ENCODE measurements around the gene OLFM4. TPM values are rescaled to one million over a fixed set of nuclear protein-coding genes. Genes with fewer than 3 reads are reported as not detected.

Gene OLFM4
- total and polyA plus RNA-seq, 11 donors = 0.09 to 2.2 (median 0.42) TPM; not detected in 2

DNA sequence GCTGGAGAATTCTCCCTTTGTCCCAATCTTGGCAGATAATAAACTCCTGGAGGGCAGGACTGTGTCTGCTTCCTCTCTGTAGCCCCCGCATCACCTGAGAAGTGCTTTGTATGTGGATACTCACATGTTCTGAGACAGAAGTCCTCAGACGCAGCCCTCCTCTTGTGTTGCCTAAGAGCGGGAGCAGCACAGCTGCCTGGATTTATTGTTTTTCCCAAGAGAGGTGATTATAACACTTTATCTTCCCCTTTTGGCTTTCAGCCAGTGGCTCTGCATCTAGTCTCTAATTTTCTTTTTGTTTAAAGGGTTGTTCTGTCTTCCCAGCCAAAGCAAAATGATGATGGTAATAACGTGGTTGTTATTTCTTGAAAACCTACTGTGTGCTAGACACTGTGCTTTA, 36.1 kb downstream of the OLFM4 start:
- intact Hi-C loops (cut with DNase I) = no loop called here
- H3K36me3 ChIP-seq = no peaks in the 10 kb centered on the region
- ATAC-seq = peak in 3 of 4 donors; percentile 36 to 66 (median 53)
- H3K27ac ChIP-seq = no peak overlapping the region
- no peak overlapping the region for H3K4me3 ChIP-seq
- 24 to 44% (median 28%) methylated on average over 4 of the region's 4 CpGs for WGBS, 4 donors
- peak in 3 of 5 donors; percentile 20 to 43 (median 22) for DNase-seq
- peaks cover 0 to 15% (median 0%) of the 10 kb centered on the region in 9 donors for H3K27me3 ChIP-seq
- H3K4me1 ChIP-seq = no peaks in the 10 kb centered on the region
- TF ChIP-seq, protein P1, sequence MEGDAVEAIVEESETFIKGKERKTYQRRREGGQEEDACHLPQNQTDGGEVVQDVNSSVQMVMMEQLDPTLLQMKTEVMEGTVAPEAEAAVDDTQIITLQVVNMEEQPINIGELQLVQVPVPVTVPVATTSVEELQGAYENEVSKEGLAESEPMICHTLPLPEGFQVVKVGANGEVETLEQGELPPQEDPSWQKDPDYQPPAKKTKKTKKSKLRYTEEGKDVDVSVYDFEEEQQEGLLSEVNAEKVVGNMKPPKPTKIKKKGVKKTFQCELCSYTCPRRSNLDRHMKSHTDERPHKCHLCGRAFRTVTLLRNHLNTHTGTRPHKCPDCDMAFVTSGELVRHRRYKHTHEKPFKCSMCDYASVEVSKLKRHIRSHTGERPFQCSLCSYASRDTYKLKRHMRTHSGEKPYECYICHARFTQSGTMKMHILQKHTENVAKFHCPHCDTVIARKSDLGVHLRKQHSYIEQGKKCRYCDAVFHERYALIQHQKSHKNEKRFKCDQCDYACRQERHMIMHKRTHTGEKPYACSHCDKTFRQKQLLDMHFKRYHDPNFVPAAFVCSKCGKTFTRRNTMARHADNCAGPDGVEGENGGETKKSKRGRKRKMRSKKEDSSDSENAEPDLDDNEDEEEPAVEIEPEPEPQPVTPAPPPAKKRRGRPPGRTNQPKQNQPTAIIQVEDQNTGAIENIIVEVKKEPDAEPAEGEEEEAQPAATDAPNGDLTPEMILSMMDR (IDR thresholded peaks at IDR 0.05) = no peak
- TF ChIP-seq POLR2A (IDR thresholded peaks at IDR 0.05) = no peak
- no peaks in the 10 kb centered on the region for H3K9me3 ChIP-seq

GRCh38 chr13:53066411-53066810, 37.8 kb downstream of the OLFM4 start:
- H3K4me1 ChIP-seq = no peaks in the 10 kb centered on the region
- peaks cover 0 to 10% (median 0%) of the 10 kb centered on the region in 9 donors for H3K27me3 ChIP-seq
- intact Hi-C loops (cut with DNase I) = no loop called here
- H3K36me3 ChIP-seq = no peaks in the 10 kb centered on the region
- no peak overlapping the region for H3K4me3 ChIP-seq
- no peak overlapping the region for H3K27ac ChIP-seq
- H3K9me3 ChIP-seq = no peaks in the 10 kb centered on the region
- TF ChIP-seq, protein P1 (IDR thresholded peaks at IDR 0.05) = no peak
- TF ChIP-seq POLR2A (IDR thresholded peaks at IDR 0.05) = no peak
- 83 to 89% (median 85%) methylated on average over 2 of the region's 2 CpGs for WGBS, 4 donors
- ATAC-seq = no peak
- DNase-seq = no peak

DNA sequence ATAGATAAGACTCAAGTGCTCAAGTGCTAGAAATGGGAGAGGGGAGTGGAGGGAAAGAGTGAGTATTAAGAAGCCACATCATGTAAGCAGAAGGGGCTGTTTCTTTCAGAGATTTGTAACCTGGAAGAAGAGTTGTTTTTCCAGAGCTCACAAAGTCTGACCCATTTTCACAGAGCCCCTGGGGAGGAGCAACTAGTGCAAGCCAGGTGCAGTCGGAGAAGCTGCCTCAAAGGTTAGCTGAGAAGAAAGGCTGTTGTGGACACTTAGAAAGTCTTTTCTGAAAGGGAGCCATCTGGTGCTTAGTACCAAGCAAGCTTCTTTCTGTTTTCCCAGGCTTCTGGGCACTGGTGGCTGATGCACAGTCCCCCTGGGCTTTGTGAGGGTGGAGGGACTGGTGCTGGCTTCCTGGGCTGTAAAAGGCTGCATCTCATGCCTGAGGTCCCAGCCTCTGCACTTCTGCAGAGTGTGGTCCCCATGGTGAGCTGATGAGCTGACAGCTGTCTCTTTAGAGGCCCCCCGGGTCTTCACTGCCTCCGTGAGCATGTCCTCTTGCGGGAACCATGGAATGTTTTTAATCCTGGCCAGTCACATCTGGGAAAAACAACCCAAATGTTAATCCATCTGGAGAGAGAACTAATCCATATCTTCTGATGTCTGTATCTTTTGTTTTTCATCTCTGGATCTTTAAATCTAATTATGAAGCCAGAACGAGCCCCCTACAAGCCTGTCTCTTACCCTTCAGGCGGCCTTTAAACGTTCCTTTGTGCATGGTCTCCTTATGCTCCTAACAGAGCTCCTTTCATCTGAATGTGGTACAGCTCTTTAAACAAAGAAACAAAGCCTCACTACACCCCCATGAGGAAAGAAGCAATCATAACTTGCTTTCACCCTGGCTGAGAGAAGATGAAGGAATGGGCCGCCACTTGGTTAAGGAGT, 40.2 kb downstream of the OLFM4 start:
- no peaks in the 10 kb centered on the region for H3K36me3 ChIP-seq
- DNase-seq (peak in 1 of 5 donors; percentile 30), ATAC-seq (peak in 1 of 4 donors; percentile 18)
- 36 to 57% (median 51%) methylated on average over 8 of the region's 8 CpGs for WGBS, 4 donors
- H3K4me1 ChIP-seq = no peaks in the 10 kb centered on the region
- H3K27ac ChIP-seq = no peak overlapping the region
- intact Hi-C loops (cut with DNase I) = no loop called here
- no peak for TF ChIP-seq POLR2A (IDR thresholded peaks at IDR 0.05)
- TF ChIP-seq, protein P1 (IDR thresholded peaks at IDR 0.05) = peak in 1 of 12 donors; percentile 20
- H3K27me3 ChIP-seq = peaks cover 0 to 7% (median 0%) of the 10 kb centered on the region in 9 donors
- H3K9me3 ChIP-seq = no peaks in the 10 kb centered on the region
- no peak overlapping the region for H3K4me3 ChIP-seq

DNA sequence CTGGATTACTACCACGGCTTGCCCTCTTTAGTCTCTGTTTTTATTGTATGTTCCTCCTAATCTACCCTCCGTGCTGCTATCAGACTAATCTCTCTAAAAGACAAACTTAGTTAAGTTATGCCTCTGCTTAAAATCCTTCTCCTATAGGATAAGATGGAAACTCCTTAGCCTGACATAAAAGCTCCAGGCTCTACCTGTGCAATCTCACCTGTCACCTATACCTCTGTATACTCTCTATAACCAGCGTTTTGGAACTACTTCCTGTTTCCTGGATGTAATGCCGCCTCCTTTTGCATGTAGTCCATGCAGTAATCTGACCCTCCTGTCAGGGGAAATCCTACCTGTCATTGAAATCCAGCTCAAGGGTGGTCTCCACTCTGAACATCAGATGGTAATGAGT, 41.2 kb downstream of the OLFM4 start:
- WGBS, 4 donors = 47 to 63% (median 51%) methylated on average over 4 of the region's 4 CpGs
- intact Hi-C loops (cut with DNase I) = no loop called here
- Histone ChIP-seq H3K4me1 (no peaks in the 10 kb centered on the region), H3K9me3 (no peaks in the 10 kb centered on the region), H3K4me3 (no peak overlapping the region), H3K27ac (no peak overlapping the region), H3K36me3 (no peaks in the 10 kb centered on the region), H3K27me3 (peaks cover 0 to 5% (median 0%) of the 10 kb centered on the region in 9 donors)
- TF ChIP-seq POLR2A (IDR thresholded peaks at IDR 0.05) = no peak
- TF ChIP-seq, protein P1 (IDR thresholded peaks at IDR 0.05) = no peak
- ATAC-seq (no peak), DNase-seq (no peak)
